ENCODE results near the gene ZHX3. TPM values are rescaled to one million over a fixed set of nuclear protein-coding genes. Genes with fewer than 3 reads are reported as not detected.
A peak's percentile ranks its signal among the peaks of the same experiment; 100 is the strongest.

ZHX3 gene
- total RNA-seq, 2 donors from 2014 or later = 8.2 to 10.1 TPM

- Mint-ChIP-seq H3K36me3 (peaks cover 0 to 19% of the 10 kb centered on the region in 2 donors), H3K27ac (peak overlapping the region in 1 of 2 donors; percentile 47), H3K9me3 (no peaks in the 10 kb centered on the region)
- ATAC-seq (peak; percentile 8 to 18), DNase-seq (ENCODE audit: low spot score in 2 of 2) (peak in 1 of 2 donors; percentile 46)
Observed at GRCh38 chr20:41172296-41173140, 145.0 kb downstream of the ZHX3 start.

DNA sequence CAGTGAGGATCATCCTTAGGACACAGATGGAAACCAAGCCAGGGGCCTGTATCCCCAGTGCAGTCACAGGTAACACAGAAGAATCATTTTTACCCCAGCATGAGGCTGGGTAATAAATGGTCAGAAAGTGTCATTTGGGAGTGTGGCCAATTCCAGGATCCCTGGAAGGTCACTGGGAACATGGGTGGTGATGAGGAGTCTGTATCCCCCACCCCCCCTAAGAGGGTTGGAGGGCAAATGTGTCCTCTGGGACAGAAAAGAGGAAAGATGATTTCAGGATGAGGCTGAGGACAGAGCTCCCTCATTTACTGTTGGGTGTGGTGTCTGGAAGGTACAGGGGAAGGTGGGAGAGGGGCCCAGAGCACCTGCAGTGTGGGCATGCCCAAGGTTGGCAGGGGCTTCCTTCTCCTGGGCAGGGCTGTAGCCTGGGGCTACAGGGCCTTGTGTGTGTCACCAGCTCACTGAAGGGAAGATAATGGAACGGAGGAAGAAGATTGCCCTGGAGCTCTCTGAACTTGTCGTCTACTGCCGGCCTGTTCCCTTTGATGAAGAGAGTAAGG is 145.7 kb downstream of the ZHX3 start:
- ATAC-seq = no peak
- no peaks in the 10 kb centered on the region for H3K9me3 Mint-ChIP-seq
- peaks cover 4 to 26% of the 10 kb centered on the region in 2 donors for H3K36me3 Mint-ChIP-seq
- H3K27ac Mint-ChIP-seq = peak overlapping the region in 1 of 2 donors; percentile 27
- DNase-seq (ENCODE audit: low spot score in 2 of 2) = no peak

DNA sequence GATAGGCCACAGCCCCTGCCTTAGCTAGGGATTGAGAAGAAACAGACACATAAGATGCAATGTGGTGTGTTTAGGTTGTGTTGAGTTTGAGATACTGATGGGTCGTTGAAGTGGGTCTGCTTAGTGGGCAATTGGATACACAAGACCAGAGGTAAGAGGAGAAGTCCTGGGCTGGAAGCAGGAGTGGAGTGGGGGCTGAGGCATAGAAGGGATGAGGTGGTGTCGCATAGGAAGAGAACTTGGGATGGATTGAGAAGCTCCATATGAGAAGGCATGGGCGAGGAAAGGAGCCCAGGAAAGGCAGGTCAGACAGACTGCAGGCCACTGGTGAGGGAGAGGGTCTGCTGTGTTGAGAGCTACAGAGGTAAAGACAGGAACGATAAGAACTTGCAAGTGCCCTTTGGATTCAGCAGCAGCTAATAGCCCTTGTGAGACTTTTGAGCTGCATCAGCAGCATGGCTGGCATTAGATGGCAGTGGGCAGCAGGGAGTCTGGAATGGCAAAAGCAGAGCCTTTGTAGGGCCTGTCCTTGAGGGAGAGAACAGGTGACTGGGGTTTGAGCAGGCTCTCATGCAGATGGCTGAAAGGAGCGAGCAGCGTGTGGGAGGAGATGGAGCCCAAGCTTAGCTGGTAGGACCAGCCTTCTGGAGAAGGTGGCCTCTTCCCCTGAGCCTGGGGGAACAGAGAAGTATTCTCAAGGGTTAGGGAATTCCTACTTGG is 147.0 kb downstream of the ZHX3 start:
- H3K9me3 Mint-ChIP-seq = no peaks in the 10 kb centered on the region
- peak overlapping the region; percentile 18 to 27 for H3K27ac Mint-ChIP-seq
- peaks cover 9 to 33% of the 10 kb centered on the region in 2 donors for H3K36me3 Mint-ChIP-seq
- DNase-seq (ENCODE audit: low spot score in 2 of 2) = peak in 1 of 2 donors; percentile 16
- ATAC-seq = no peak

- ATAC-seq (peak in 1 of 2 donors; percentile 28), DNase-seq (ENCODE audit: low spot score in 2 of 2) (peak in 1 of 2 donors; percentile 47)
- no peaks in the 10 kb centered on the region for H3K9me3 Mint-ChIP-seq
- peak overlapping the region; percentile 18 to 27 for H3K27ac Mint-ChIP-seq
- peaks cover 9 to 37% of the 10 kb centered on the region in 2 donors for H3K36me3 Mint-ChIP-seq
Observed at GRCh38 chr20:41169791-41170351, 147.7 kb downstream of the ZHX3 start.

DNA sequence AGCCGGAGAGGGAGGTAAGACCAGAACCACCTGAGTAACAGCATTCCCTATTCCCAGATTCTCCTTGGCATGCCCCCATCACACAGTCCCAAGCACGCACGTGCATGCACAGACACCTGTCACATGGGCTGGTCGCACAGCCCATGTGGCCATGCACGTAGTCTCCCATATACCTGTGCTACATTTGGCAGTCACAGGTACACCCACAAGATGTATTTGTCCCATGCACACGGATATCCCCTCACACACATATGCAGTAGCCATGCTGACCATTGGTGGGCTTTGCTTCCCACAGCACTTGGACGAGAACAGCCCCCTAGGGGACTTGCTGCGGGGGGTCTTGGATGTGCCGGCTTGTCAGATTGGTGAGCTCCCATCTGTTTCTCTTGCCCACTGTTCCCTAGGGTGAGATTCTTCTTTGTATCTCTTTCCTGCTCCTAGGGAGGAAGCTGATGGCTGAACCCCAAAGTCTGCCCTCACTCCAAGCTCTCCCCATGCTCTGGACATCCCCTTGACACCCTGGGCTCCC is 148.3 kb downstream of the ZHX3 start:
- peak overlapping the region in 1 of 2 donors; percentile 18 for H3K27ac Mint-ChIP-seq
- H3K9me3 Mint-ChIP-seq = no peaks in the 10 kb centered on the region
- H3K36me3 Mint-ChIP-seq = peaks cover 9 to 36% of the 10 kb centered on the region in 2 donors
- peak in 1 of 2 donors; percentile 6 for DNase-seq (ENCODE audit: low spot score in 2 of 2)
- no peak for ATAC-seq

DNA sequence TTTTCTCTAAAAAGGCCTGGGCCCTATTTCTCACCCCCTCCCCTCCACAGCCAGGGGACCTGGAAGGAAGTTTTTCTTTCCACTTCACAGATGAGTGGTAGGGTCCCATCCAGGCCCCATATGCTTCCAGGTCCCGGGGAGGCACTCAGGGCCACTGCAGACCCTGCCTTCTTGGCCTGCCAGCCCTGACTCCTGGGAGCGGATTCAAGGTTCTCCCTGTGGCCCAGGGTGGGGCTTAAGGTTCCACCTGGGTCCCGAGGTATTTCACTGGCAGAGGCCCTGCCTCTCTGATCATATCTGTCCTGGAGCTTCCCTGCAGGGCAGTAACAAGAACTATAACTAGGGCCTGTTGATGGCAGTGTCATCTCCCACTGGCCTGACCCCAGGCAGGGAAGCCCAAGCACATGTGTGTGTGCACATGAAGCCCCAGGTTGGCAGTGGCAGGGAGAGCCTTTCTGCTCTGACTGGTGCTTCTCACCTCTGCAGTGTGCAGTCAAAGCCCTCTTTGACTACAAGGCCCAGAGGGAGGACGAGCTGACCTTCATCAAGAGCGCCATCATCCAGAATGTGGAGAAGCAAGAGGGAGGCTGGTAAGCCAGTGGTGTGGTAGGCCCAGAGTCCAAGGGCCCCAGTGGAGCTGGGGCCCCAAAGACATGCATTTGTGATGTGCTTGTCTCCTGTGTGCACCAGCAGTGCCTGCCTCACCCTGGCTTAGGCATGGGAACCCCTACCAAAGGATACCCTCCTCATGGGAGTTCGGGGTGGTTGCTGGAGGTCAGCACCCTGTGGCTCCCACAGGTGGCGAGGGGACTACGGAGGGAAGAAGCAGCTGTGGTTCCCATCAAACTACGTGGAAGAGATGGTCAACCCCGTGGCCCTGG is 149.0 kb downstream of the ZHX3 start:
- Mint-ChIP-seq H3K9me3 (no peaks in the 10 kb centered on the region), H3K36me3 (peaks cover 9 to 43% of the 10 kb centered on the region in 2 donors), H3K27ac (peak overlapping the region; percentile 13 to 74)
- DNase-seq (ENCODE audit: low spot score in 2 of 2) (peak in 1 of 2 donors; percentile 21), ATAC-seq (no peak)

- ATAC-seq = peak in 1 of 2 donors; percentile 64
- Mint-ChIP-seq H3K27ac (peak overlapping the region; percentile 86 to 88), H3K9me3 (no peaks in the 10 kb centered on the region), H3K36me3 (peaks cover 9 to 44% of the 10 kb centered on the region in 2 donors)
- DNase-seq (ENCODE audit: low spot score in 2 of 2) = no peak
Observed at GRCh38 chr20:41167481-41168253, 149.9 kb downstream of the ZHX3 start.

GRCh38 chr20:41167118-41167470 is 150.4 kb downstream of the ZHX3 start:
- DNase-seq (ENCODE audit: low spot score in 2 of 2) = no peak

DNA sequence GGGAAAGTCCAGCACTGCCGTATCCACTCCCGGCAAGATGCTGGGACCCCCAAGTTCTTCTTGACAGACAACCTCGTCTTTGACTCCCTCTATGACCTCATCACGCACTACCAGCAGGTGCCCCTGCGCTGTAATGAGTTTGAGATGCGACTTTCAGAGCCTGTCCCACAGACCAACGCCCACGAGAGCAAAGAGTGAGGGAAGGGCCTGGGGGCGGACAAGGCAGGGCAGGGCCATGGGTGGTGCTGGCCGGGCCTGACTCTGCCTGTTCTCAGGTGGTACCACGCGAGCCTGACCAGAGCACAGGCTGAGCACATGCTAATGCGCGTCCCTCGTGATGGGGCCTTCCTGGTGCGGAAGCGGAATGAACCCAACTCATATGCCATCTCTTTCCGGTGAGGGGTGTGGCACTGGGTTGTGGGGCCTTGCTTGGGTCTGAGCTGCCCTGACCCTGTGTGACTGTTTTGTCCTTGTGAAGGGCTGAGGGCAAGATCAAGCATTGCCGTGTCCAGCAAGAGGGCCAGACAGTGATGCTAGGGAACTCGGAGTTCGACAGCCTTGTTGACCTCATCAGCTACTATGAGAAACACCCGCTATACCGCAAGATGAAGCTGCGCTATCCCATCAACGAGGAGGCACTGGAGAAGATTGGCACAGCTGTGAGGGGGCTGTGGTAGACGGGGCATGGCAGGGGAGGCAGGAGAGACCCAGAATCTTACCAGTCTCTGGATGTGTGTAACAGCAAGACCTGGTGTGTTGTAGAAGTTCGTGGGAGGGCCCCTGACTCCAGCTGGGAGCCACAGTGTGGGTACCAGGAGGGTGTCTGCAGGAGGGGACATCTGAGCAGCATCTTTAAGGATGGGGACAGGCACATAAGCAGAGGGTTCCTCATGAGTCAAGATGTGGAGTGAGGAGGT is 151.1 kb downstream of the ZHX3 start:
- ATAC-seq (no peak), DNase-seq (ENCODE audit: low spot score in 2 of 2) (no peak)

More at GRCh38 chr20:41167118-41167470, 150.4 kb downstream of the ZHX3 start:
- ATAC-seq = no peak
- Mint-ChIP-seq H3K9me3 (no peaks in the 10 kb centered on the region), H3K36me3 (peaks cover 9 to 46% of the 10 kb centered on the region in 2 donors), H3K27ac (peak overlapping the region; percentile 86 to 88)

GRCh38 chr20:41165001-41165882 is 152.3 kb downstream of the ZHX3 start:
- ATAC-seq (no peak), DNase-seq (ENCODE audit: low spot score in 2 of 2) (no peak)
- Mint-ChIP-seq H3K27ac (peak overlapping the region in 1 of 2 donors; percentile 88), H3K36me3 (peaks cover 9 to 54% of the 10 kb centered on the region in 2 donors), H3K9me3 (no peaks in the 10 kb centered on the region)

More for the DNA sequence above, 151.1 kb downstream of the ZHX3 start:
- Mint-ChIP-seq H3K9me3 (no peaks in the 10 kb centered on the region), H3K27ac (peak overlapping the region; percentile 86 to 88), H3K36me3 (peaks cover 9 to 50% of the 10 kb centered on the region in 2 donors)

GRCh38 chr20:41163821-41164220 is 153.7 kb downstream of the ZHX3 start:
- Mint-ChIP-seq H3K9me3 (no peaks in the 10 kb centered on the region), H3K36me3 (peaks cover 9 to 61% of the 10 kb centered on the region in 2 donors), H3K27ac (peak overlapping the region; percentile 54 to 65)
- no peak for DNase-seq (ENCODE audit: low spot score in 2 of 2)
- ATAC-seq = no peak

DNA sequence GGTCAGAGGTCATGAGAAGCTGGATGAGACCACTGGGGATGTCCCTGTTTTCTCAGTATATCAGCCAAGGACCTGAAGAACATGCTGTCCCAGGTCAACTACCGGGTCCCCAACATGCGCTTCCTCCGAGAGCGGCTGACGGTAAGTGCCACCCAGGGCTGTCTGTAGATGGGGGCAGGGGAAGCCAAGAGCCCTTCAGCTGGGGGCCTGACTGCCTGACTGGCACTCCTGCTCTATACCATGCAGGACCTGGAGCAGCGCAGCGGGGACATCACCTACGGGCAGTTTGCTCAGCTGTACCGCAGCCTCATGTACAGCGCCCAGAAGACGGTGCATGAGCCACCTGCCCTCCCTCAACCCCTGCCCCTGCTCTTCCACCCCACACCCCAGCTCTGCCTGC is 155.1 kb downstream of the ZHX3 start:
- ATAC-seq (no peak), DNase-seq (ENCODE audit: low spot score in 2 of 2) (no peak)
- Mint-ChIP-seq H3K9me3 (no peaks in the 10 kb centered on the region), H3K36me3 (peaks cover 14 to 74% of the 10 kb centered on the region in 2 donors), H3K27ac (peak overlapping the region; percentile 47 to 88)

DNA sequence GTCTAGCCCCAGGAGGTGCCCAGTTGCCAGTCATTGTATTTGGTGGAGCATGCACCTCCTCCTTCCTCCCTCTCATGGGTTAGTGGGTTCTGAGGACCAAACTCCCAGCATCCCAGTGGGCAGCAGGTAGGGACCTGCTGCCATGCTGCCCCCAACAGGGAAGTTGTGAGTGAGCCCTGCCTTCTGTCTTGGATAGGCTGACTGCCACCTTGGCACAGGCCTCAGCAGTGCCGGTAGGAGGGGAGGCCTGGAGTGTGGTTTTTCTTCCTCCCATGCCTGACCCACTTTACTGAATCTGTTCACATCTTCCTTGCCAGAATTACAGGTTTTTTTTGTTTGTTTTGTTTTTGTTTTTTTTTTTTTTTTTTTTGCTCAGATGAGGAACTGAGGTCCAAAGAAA is 155.6 kb downstream of the ZHX3 start:
- Mint-ChIP-seq H3K9me3 (no peaks in the 10 kb centered on the region), H3K36me3 (peaks cover 11 to 70% of the 10 kb centered on the region in 2 donors), H3K27ac (peak overlapping the region in 1 of 2 donors; percentile 88)
- ATAC-seq = no peak
- DNase-seq (ENCODE audit: low spot score in 2 of 2) = no peak
